C4-2B (cell line): Measurements from ENCODE around the gene TMEM181.
"Not testable (repeated sequence)": the region's sequence is repeated elsewhere in the genome, so short reads cannot be mapped to it uniquely, and the experiment has no call there.

Source experiments
- H3K27ac ChIP-seq: fragments of 450-650 bp; 2 replicates; pipeline ENCODE4 v1.5.1; 2017
- ZFX ChIP-seq: fragments of 450-650 bp; IDR thresholded peaks from 2 replicates; pipeline ENCODE4 v1.6.1; 2017
- TF ChIP-seq, protein P1 (sequence below): fragments of 450-650 bp; conservative IDR thresholded peaks from 2 replicates; pipeline ENCODE4 v1.5.1; 2017; ENCODE audit warnings: mild to moderate bottlenecking

The TMEM181 gene

DNA sequence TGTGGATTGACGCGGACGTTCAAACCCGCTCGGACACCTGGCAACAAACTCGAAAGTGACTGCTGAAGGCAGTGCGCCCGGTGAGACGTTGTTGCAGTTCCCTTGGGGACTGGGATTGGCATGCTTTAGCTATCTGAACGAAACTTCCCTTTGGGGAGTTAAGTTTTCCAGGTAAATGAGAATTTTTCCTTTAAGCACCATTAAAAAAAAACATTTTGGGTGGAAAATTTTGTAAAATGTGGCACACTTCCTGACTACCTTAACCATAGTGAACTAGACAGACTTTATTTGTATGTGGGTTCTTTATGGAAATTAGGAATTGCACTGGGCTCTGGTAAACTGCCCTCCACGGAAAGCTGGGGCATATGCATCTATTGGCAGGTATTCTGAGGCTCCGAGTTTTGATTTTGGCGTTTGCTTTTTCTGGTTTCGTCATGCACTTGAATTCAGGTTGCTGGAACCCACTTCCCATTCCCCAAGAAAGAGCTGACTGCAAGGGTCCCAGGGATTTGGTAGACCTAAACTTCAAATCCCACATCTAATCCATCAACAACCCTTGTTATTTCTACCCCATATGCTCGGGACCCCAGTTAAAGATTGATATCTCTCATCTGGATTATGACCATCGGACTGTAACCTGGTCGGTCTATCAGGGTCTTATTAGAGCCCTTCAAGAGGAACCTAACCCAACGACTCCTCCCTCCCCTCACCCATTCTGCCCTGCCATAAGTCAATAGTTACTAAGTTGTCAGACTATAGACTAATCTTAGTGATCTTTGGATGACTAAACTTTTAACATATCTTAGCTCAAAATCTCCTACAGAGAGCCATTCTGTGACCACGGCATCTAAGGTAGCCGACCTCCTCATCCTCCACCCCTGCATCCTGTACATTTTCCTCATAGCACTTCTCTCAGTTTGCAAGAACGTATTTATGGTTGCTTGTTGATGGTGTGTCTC is 85.5 kb downstream of the TMEM181 start:
- TF ChIP-seq ZFX: no peak
- TF ChIP-seq, protein P1, sequence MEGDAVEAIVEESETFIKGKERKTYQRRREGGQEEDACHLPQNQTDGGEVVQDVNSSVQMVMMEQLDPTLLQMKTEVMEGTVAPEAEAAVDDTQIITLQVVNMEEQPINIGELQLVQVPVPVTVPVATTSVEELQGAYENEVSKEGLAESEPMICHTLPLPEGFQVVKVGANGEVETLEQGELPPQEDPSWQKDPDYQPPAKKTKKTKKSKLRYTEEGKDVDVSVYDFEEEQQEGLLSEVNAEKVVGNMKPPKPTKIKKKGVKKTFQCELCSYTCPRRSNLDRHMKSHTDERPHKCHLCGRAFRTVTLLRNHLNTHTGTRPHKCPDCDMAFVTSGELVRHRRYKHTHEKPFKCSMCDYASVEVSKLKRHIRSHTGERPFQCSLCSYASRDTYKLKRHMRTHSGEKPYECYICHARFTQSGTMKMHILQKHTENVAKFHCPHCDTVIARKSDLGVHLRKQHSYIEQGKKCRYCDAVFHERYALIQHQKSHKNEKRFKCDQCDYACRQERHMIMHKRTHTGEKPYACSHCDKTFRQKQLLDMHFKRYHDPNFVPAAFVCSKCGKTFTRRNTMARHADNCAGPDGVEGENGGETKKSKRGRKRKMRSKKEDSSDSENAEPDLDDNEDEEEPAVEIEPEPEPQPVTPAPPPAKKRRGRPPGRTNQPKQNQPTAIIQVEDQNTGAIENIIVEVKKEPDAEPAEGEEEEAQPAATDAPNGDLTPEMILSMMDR: no peak
- peak overlapping the region; percentile 91 for H3K27ac ChIP-seq

DNA sequence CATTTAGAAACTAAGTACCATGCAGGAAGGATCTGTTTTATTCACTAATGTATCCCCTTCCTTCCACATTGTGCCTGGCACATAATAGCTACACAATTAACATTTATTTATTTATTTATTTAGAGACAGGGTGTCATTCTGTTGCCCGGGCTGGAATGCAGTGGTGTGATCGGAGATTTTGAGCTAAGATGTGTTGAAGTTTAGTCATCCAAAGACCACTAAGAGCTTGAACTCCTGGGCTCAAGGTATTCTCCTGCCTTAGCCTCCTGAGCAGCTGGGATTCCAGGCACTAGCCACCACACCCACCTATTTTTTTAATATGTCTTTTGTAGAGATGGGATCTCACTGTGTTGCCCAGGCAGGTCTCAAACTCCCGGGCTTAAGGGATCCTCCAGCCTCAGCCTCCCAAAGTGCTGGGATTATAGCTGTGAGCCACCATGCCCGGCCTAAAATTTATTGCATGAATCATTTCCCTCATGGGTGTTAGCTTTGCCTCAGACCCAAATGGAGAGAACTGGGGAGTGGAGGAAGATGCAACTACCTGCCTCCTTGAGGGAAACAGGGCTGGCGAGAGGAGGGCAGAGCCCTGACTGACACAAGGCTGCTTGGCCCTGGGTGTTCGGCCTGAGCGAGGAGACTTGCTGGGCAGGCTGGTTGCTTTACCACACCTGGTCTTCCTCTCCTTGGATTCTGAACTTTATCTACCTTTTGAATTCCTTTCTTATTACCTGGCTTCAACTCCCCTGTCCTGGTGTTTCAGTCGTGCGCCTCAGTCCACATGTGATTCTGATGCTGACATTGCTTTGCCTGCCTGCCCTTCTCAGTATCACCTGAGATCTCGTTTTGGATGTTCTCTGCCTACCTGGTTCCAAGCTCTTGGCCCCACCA is 86.4 kb downstream of the TMEM181 start:
- H3K27ac ChIP-seq: no peak overlapping the region
- no peak for TF ChIP-seq ZFX
- TF ChIP-seq, protein P1: no peak

DNA sequence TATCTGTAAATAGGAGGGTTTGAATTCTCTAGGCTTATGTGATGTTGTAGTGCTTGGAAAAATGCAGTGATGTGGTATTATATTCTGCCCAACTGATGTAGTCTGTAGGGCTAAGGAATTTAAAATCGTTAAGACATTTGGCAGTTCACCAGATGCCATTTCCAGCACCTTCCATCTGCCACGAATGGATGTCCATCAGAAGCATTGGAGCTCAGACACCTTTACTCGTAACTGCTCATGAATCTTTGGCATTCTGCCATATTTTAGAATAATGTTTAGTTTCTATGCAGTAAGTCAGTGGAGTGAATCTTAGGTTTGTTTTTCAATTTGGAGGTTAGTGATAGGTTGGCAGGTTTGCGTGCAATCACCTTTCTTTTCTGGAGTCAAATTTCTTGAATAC is 87.6 kb downstream of the TMEM181 start:
- TF ChIP-seq, protein P1: no peak
- no peak for TF ChIP-seq ZFX
- no peak overlapping the region for H3K27ac ChIP-seq

DNA sequence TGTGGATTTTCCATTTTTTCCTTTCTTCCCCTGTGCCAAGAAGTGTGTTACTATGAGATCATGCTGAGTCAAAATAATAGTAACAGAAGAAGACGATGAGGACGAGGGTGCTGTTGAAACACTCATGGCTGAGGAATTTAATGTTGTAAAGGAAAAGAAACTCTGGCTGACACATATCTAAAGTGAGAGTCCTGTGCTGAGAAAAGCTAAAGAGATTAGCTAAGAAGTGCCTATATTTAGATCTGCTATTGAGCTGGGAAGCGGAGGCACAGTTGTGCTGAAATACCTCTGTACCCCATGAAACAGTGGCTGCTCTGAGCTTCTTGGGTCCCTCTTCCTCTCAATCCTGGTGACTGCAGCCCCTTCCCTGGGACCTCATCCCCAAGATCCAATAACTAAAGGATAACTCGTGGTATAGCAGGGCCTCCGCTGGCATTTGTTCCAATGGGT is 88.8 kb downstream of the TMEM181 start:
- TF ChIP-seq, protein P1: no peak
- no peak for TF ChIP-seq ZFX
- H3K27ac ChIP-seq: no peak overlapping the region

DNA sequence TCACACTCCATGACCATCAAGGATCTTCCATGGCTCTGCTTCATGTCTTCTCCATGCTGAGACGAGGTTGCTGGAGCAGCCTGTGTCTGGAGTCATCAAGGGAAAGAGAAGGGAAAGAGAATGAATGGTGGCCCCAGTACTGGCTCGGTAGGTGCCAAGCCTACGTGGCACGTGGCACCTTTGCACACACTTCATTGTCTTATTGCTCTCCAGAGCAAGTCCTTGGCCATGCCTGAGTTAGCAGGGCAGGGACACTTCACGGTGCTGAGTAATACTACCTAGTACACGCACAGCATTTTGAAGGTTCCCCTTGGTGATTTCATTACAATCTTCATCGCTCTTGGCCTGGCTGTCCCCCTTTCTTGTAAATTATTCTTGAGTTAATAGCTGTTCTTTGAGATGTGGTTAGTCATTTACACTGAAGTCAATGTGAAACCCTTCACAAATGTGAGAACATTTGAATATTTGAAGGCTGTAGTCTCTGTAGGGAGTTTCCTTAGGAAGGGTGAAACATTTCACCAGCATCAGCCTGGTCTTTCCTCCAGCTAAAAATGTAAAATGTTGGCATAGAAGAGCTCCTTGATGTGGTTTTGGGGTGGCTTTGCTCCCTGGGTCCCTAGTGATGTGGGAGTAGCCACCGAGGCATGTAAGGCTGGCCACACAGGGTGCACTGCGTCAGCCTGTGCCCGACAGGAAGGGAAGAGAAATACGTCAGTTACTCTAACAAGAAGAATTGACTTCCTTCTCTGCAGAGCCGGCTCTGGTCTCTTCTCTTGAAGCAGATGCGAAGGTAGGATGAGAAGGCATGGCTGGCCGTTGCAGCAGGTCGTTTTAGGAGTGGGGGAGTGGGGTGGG is 89.6 kb downstream of the TMEM181 start, which contains the start of gene SYTL3:
TSS of gene SYTL3 (plus strand) at position 766 of the 855 bp plus-strand sequence. CDS start 13,215 bp downstream, outside the sequence.
- TF ChIP-seq, protein P1: no peak
- TF ChIP-seq ZFX: no peak
- no peak within 1 kb of the TSS for H3K27ac ChIP-seq

DNA sequence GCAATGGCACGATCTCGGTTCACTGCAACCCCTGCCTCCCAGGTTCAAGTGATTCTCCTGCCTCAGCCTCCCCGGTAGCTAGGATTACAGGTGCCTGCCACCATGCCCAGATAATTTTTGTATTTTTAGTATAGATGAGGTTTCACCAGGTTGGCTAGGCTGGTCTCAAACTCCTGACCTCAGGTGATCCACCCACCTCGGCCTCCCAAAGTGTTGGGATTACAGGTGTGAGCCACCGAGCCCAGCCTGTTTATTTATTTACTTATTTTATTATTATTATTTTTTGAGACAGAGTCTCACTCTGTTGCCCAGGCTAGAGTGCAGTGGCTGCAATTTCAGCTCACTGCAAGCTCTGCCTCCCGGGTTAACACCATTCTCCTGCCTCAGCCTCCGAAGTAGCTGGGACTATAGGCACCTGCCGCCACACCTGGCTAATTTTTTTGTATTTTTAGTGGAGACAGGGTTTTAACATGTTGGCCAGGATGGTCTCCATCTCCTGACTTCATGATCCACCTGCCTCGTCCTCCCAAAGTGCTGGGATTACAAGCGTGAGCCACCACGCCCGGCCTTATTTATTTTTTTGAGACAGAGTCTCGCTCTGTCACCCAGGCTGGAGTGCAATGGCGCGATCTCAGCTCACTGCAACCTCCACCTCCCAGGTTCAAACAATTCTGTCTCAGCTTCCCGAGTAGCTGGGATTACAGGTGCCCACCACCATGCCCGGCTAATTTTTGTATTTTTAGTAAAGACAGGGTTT is 92.3 kb downstream of the TMEM181 start:
- H3K27ac ChIP-seq: not testable (repeated sequence)
